Measurements from ENCODE around the gene SLC17A9. TPM values are rescaled to one million over a fixed set of nuclear protein-coding genes. Genes with fewer than 3 reads are reported as not detected.

Gene SLC17A9
- total RNA-seq, 1 experiment from 2014 or later = 37.6 TPM

- no peaks in the 10 kb centered on the region for H3K79me2 ChIP-seq (ENCODE audit: insufficient read depth, low read length)
- H3K4me1 ChIP-seq (ENCODE audit: control insufficient read depth in 1 of 2, insufficient read depth in 2 of 2, low read length in 2 of 2) = no peaks in the 10 kb centered on the region
- H3K36me3 ChIP-seq (ENCODE audit: control insufficient read depth in 1 of 2, insufficient read depth in 2 of 2, low read length in 2 of 2) = no peaks in the 10 kb centered on the region
- H4K20me1 ChIP-seq (ENCODE audit: insufficient read depth) = no peaks in the 10 kb centered on the region
- POLR2A ChIA-PET = no interaction called here
- ATAC-seq (no peak), DNase-seq (ENCODE audit: low read depth, low spot score) (no peak)
- H3K9me3 ChIP-seq (ENCODE audit: control insufficient read depth in 1 of 2, insufficient read depth in 1 of 2, low read depth in 1 of 2, low read length in 2 of 2) = no peaks in the 10 kb centered on the region
- no peaks in the 10 kb centered on the region for H3K27me3 ChIP-seq (ENCODE audit: insufficient read depth, low read length)
- H3K27ac ChIP-seq (ENCODE audit: low read depth, low read length) = no peak overlapping the region
- CTCF ChIA-PET = no interaction called here
- no peaks in the 10 kb centered on the region for H3K9me2 ChIP-seq (ENCODE audit: insufficient read depth)
- no peak overlapping the region for H3K4me3 ChIP-seq (replicated peaks in 1 of 2; ENCODE audit: low read depth in 1 of 2, low read length in 2 of 2)
- H3K9ac ChIP-seq (ENCODE audit: low read length) = no peak overlapping the region
- RAD21 ChIA-PET (ENCODE audit: low non-redundant PET in 1 of 2, low total read pairs in 2 of 2, uncharacterized antibody in 2 of 2, unreplicated experiment in 2 of 2) = no interaction called here
- no peak overlapping the region for H3K4me2 ChIP-seq (ENCODE audit: low read length)
- intact Hi-C loops (cut with micrococcal nuclease) = no loop called here
- BruUV-seq (replicated peaks) = no TSS peak
- no peak for TF ChIP-seq RAD21 (IDR thresholded peaks at IDR 0.05; ENCODE audit: low read depth)
- no peak overlapping the region for H2AFZ ChIP-seq (ENCODE audit: low read depth, low read length, poor library complexity, severe bottlenecking)
Measured at GRCh38 chr20:63015147-63015661, 62.7 kb downstream of the SLC17A9 start.

GRCh38 chr20:63015662-63016361, 63.3 kb downstream of the SLC17A9 start:
- DNase-seq (ENCODE audit: low read depth, low spot score) (no peak), ATAC-seq (no peak)
- Histone ChIP-seq H3K4me2 (ENCODE audit: low read length) (no peak overlapping the region), H3K9me3 (ENCODE audit: control insufficient read depth in 1 of 2, insufficient read depth in 1 of 2, low read depth in 1 of 2, low read length in 2 of 2) (no peaks in the 10 kb centered on the region), H3K4me1 (ENCODE audit: control insufficient read depth in 1 of 2, insufficient read depth in 2 of 2, low read length in 2 of 2) (no peaks in the 10 kb centered on the region), H3K27me3 (ENCODE audit: insufficient read depth, low read length) (no peaks in the 10 kb centered on the region), H3K79me2 (ENCODE audit: insufficient read depth, low read length) (no peaks in the 10 kb centered on the region), H3K9ac (ENCODE audit: low read length) (no peak overlapping the region), H3K27ac (ENCODE audit: low read depth, low read length) (no peak overlapping the region), H3K36me3 (ENCODE audit: control insufficient read depth in 1 of 2, insufficient read depth in 2 of 2, low read length in 2 of 2) (no peaks in the 10 kb centered on the region), H3K9me2 (ENCODE audit: insufficient read depth) (no peaks in the 10 kb centered on the region), H3K4me3 (replicated peaks in 1 of 2; ENCODE audit: low read depth in 1 of 2, low read length in 2 of 2) (no peak overlapping the region), H2AFZ (ENCODE audit: low read depth, low read length, poor library complexity, severe bottlenecking) (no peak overlapping the region), H4K20me1 (ENCODE audit: insufficient read depth) (no peaks in the 10 kb centered on the region)
- ChIA-PET POLR2A (no interaction called here), CTCF (no interaction called here), RAD21 (ENCODE audit: low non-redundant PET in 1 of 2, low total read pairs in 2 of 2, uncharacterized antibody in 2 of 2, unreplicated experiment in 2 of 2) (no interaction called here)
- BruUV-seq (replicated peaks) = no TSS peak
- intact Hi-C loops (cut with micrococcal nuclease) = no loop called here
- TF ChIP-seq YY1 (IDR thresholded peaks at IDR 0.05; ENCODE audit: extremely low read depth, insufficient replicate concordance, low read depth, low read length) = no peak
- TF ChIP-seq ATF3 (IDR thresholded peaks at IDR 0.05) = no peak
- no peak for TF ChIP-seq SRF (IDR thresholded peaks at IDR 0.05; ENCODE audit: low read depth)
- no peak for TF ChIP-seq ZNF274 (IDR thresholded peaks at IDR 0.05; ENCODE audit: low read depth, low read length)
- TF ChIP-seq RAD21 (IDR thresholded peaks at IDR 0.05; ENCODE audit: low read depth) = no peak
- TF ChIP-seq MAX (IDR thresholded peaks at IDR 0.05) = no peak
